Measurements from ENCODE around the gene SMYD3.

The SMYD3 gene

GRCh38 chr1:246063013-246063616, 444.0 kb downstream of the SMYD3 start:
- no peak for TF ChIP-seq CTCF (conservative IDR thresholded peaks at IDR 0.05; ENCODE audit: low read depth, low read length)
- no peak for DNase-seq (ENCODE audit: low read depth)

GRCh38 chr1:246058466-246058865, 448.6 kb downstream of the SMYD3 start:
- TF ChIP-seq CTCF (conservative IDR thresholded peaks at IDR 0.05; ENCODE audit: low read depth, low read length) = no peak
- H3K4me3 ChIP-seq (ENCODE audit: low read length) = no peak overlapping the region
- DNase-seq (ENCODE audit: low read depth) = no peak

More at GRCh38 chr1:246063013-246063616, 444.0 kb downstream of the SMYD3 start:
- H3K4me3 ChIP-seq (ENCODE audit: low read length) = no peak overlapping the region

- H3K4me3 ChIP-seq (ENCODE audit: low read length) = no peak overlapping the region
- no peak for TF ChIP-seq CTCF (conservative IDR thresholded peaks at IDR 0.05; ENCODE audit: low read depth, low read length)
Measured at GRCh38 chr1:246052603-246053002, 454.5 kb downstream of the SMYD3 start.

GRCh38 chr1:246051909-246052518, 455.1 kb downstream of the SMYD3 start:
- DNase-seq (ENCODE audit: low read depth) = no peak
- no peak overlapping the region for H3K4me3 ChIP-seq (ENCODE audit: low read length)
- no peak for TF ChIP-seq CTCF (conservative IDR thresholded peaks at IDR 0.05; ENCODE audit: low read depth, low read length)

More at GRCh38 chr1:246052603-246053002, 454.5 kb downstream of the SMYD3 start:
- DNase-seq (ENCODE audit: low read depth) = no peak

- H3K4me3 ChIP-seq (ENCODE audit: low read length) = no peak overlapping the region
- TF ChIP-seq CTCF (conservative IDR thresholded peaks at IDR 0.05; ENCODE audit: low read depth, low read length) = no peak
- DNase-seq (ENCODE audit: low read depth) = no peak
Measured at GRCh38 chr1:246048693-246049092, 458.4 kb downstream of the SMYD3 start.

- no peak for DNase-seq (ENCODE audit: low read depth)
- no peak for TF ChIP-seq CTCF (conservative IDR thresholded peaks at IDR 0.05; ENCODE audit: low read depth, low read length)
- no peak overlapping the region for H3K4me3 ChIP-seq (ENCODE audit: low read length)
Measured at GRCh38 chr1:246043556-246043955, 463.5 kb downstream of the SMYD3 start.

- TF ChIP-seq CTCF (conservative IDR thresholded peaks at IDR 0.05; ENCODE audit: low read depth, low read length) = no peak
- no peak overlapping the region for H3K4me3 ChIP-seq (ENCODE audit: low read length)
- no peak for DNase-seq (ENCODE audit: low read depth)
Measured at GRCh38 chr1:246041360-246041759, 465.7 kb downstream of the SMYD3 start.
